COLO829 (cell line): ENCODE data around the gene SRRM4.

Source experiments
- DNase-seq: peaks from one replicate; pipeline ENCODE4 v3.0.0; 2012; ENCODE audit warnings: low spot score

SRRM4 gene

GRCh38 chr12:119169150-119169549 is 187.8 kb downstream of the SRRM4 start:
- no peak for DNase-seq

GRCh38 chr12:119171291-119171690 is 189.9 kb downstream of the SRRM4 start:
- DNase-seq, result no peak

DNA sequence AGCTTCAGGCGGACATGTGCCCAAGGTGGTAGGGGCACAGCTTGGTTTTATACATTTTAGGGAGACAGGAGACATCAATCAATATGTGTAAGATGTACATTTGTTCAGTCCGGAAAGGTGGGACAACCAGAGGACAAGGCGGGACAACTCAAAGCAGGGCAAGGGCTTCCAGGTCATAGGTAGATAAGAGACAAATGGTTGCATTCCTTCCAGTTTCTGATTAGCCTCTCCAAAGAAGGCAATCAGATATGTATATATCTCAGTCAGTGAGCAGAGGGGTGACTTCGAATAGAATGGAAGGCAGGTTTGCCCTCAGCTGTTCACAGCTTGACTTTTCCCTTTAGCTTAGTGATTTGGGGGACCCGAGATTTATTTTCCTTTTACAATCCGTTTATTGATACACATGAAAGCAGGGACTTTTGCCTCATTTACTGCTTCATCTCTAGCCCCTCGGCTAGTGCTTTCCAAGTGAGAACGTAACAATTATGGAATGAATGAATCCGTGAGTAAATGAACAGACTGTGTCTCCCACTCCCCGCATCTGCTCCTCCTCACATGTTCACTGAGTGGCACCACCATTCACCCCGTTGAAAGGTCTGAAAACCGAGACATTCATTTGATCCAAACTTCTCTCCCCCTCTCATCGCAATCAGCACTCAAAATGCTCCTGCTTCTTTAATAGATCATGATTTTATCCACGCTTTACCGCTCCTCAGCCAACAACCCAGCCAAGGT is 190.5 kb downstream of the SRRM4 start:
- no peak for DNase-seq

DNA sequence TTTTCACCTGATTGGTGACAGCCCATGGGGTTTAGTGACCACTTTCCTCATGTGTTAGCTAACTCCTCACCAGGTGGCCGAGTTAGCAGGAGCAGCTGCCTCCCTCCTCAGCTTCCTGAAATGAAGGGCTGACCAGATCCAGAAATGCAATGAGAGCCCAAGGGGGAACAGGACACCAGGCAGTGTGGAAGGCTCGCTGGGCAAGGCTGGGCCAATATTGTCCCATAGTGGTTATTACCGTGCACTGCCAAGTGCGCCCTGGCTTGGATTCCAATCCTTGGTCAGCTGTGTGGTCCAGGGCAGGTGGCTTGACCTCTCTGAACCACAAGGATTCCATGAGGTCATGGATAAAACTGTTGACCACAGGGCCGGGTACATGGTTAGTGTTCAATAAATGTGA is 193.7 kb downstream of the SRRM4 start:
- DNase-seq, result no peak

DNA sequence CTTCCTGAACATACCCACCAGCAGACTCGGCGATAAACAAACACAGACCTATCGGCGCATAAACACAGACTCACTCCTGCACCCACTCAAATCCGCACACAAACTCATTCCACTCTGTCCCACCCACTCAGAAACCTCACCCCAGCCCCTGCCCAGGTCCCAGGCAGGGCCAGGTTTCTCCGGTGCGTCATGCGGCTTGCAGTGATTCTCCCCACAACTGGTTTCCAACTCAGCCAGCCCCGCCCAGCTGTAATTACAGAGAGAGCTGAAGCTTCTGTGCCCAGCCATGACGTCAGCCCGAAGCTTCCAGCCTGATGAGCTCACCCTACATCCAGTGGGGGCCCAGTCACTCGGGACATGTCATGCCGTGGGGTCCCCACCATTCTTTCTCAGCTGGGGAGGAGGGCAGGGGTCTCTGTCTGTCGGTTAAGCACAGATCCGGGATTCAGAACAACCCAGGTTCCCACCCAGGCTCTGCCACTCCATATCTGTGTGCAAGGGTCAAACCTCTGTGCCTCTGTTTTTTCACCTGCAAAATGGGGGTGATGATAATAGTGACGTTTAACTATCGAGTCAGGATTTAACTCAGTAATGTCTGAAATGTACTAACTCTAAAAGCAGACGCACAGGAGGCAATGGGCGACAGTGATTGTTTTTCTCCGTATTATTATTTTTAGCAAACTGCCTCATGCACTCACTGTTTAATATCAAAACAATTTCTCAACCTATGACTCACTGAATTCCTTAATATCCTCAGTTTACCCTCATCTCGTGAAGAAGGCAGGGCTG is 195.1 kb downstream of the SRRM4 start:
- DNase-seq, result no peak

DNA sequence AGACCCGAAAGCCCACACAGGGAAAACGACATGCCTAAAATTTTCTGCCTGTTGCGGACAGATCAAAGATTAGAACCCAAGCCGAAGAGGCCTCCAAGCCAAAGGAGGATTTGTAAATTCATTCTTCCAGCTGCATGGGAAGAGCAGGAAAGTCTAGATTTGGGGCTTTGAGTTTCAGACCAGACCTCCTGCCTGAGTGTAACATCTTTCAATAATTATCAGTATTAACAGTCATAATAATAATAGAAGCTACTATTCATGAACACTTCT is 195.7 kb downstream of the SRRM4 start:
- DNase-seq, result no peak

DNA sequence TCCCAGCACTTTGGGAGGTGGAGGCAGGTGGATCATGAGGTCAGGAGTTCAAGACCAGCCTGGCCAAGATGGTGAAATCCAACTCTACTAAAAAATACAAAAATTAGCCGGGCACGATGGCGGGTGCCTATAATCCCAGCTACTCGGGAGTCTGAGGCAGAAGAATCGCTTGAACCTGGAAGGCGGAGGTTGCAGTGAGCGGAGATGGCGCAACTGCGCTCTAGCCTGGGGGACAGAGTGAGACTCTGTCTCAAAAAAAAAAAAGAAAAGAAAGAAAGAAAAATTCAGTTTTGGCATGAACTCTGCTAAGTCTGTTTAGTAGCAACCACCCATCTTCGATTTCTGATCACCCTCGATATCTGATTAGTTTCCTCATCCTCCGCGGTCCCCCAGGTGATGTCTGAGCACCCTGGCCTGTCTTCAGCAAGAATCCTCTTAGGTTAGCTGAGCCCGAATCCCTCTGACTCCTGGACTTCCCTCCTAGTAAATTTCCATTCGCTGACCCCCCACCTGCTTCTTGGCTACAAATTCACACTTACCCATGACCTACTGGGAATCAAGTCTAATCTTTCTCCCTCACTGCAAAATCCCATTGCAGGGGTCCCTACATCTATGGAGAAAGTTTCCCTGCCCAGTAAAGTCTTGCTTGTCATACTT is 196.5 kb downstream of the SRRM4 start:
- no peak for DNase-seq

DNA sequence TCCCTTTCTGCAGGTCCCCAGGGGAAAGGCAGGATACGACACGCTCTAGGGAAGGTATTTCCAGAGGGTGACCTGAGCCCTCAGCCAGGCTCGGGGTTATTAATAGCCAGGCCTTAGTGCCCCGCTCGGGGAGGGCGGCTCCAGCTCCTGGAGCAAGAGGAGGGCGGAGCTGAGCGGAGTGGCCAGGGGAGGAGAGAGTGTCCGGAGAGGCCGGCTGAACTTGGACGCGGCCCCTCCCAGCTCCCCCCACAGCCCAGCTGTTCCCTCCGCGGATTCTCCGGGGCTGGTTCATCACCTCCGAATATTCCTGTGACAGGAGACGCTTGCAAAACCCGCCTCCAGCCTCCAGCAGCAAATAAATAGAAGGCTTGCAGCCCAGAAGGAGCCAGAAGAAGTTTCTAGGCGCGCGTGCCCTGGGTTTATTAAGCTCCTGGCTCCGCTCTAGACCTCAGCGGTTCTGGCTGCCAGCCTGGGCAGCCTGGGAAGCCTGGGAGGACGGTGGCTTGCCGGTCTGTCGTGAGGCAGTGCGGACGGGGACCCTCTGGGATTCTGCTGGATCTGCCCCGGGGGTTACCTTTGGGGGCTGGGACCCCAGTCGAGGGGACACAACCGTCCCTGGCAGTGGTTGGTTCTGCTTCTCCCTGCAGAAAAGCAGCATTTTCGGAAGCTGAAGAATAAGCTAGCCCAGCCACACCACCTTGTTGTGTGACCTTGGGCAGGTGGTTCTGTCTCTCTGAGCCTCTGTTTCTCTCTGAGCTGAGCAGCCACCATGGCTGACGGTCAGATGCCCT is 197.4 kb downstream of the SRRM4 start, which contains the start of gene HSPB8:
Gene HSPB8 (plus strand): TSS at position 388 of the 791 bp plus-strand sequence. CDS start 382 bp downstream, at position 770.
- peak; percentile 15 for DNase-seq

GRCh38 chr12:119179335-119180021 is 198.1 kb downstream of the SRRM4 start:
- DNase-seq, result no peak

DNA sequence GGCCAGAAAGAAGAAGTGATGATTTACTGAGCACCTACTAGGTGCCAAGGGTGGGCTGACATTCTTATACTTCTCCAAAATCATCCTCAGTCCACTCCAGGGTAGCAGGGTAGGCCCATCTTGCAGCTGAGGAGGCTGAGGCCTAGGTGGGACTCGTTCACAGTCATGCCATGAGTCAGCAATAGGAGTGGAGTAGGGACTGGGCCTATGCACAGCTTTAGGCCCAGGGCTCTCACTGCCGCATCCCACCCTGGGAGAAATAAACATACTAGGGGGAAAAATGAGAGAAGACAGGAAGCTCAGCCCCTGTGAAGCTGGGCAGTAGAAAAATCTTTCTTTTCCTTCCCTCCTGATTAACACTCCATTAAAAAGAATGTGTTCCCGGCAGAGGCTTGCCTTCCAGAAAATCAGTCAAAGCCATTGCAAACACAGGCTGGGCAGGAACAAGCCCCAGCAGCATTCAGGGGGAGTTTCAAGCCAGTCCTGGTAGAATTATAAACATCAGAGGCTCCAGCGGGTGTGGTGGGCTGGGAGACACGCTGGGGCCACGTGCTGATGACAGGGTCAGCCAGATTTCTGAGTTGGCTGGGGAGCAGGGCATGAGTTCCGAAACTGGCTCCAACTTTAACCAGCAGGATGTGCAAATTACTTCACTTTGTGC is 199.2 kb downstream of the SRRM4 start:
- DNase-seq, result no peak

GRCh38 chr12:119181202-119181601 is 199.9 kb downstream of the SRRM4 start:
- DNase-seq, result no peak

DNA sequence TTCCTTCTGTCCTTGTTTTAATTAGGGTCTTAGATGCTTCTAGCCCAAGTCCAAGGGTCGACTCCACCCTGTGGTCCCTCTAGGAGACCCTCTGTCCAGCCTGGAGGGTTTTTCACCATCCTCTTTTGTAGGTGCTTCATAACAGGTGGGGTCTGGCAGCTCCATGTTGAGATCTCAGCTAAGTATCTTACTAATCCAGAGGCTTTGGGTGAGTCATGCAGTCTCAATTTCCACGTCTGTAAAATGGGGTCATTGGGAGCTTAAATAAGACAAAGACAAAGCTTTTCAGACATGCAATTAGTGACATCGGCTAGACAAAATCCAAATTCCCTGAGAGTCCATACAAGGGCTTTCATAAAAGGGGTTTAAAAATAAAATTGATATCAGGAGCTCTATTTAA is 200.6 kb downstream of the SRRM4 start:
- no peak for DNase-seq

- no peak for DNase-seq
Observed at GRCh38 chr12:119182701-119183493, 201.6 kb downstream of the SRRM4 start.

- no peak for DNase-seq
Observed at GRCh38 chr12:119183942-119184695, 202.8 kb downstream of the SRRM4 start.

- DNase-seq, result no peak
Observed at GRCh38 chr12:119195256-119195655, 213.9 kb downstream of the SRRM4 start.

DNA sequence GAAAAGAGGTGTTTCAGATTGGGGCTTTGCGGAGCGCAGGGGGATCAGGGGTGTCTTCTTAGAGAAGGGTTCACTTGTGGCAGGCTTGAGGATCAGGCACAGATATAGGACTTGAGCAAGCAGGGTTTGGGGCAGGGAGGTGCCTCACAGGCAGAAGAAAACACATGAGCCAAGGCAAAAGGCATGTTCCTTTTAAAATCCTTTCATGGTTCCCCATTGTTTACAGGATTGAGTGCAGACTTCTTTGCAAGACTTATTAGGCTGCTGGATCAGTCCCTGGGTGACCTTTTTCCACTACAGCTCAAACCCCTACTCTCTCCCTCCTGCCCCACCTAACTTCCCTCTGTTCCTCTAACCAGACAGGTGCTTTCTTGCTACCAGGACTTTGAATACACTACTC is 217.1 kb downstream of the SRRM4 start:
- no peak for DNase-seq

GRCh38 chr12:119200601-119201000 is 219.3 kb downstream of the SRRM4 start:
- no peak for DNase-seq

DNA sequence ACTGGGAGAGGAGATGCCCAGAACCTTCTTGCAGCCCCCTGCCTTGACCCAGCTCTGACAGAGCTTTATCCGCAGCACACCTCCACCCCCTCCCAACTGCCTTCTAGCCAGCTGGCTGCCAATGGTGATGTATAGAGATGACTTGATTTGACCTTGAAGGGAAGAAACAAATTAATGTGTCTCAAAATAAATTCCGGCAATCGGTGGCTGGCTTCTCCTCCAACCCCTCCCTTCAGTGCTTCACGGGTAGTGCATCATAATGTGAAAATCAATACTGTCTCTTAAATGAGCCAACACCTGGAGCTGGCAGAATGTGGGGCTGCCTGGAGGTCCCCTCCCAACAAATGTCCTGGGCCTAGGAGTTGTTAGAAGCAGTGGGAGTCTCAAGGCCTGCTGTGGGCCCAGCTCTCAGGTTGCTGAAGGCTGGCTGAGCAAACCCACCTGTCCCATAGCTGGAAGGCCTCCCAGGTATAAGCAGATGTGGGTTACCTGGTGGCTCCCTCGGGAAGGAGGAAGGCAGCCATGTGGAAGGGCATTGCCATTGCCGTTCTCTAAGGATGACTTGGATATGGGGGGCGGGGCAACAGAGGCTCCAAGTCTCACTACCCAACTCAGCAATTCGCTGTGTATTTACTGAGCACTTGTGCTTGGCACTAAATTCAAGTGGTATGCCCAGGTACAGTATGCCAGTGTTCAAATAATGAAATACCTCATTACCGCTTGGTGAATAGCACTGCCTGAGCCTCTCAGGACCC is 220.6 kb downstream of the SRRM4 start:
- DNase-seq, result no peak

DNA sequence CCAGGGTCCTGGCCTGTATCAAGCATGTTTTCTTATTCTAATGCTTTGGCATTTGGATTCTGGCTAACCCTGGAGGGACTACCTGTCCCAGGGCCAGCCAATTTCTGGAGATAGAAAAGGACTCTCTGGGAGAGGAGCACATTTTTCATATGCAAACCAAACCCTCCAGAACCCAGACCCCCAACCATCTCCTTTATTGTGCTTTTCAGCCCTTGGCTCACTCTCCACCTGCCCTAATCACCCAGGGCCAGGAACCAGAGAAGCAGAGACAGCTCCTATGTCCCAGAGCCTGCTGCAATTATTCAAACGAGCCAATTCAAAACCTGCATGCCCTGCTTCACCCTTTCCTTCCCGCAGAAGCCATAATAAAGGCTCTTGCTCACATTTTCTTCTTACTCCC is 221.2 kb downstream of the SRRM4 start:
- no peak for DNase-seq
